Uterus (tissue), 2 donors: Measurements from ENCODE around the gene RBM4B.

Source experiments
- POLR2A ChIP-seq, 2 donors: fragments of 450-650 bp; IDR thresholded peaks; one replicate each; pipeline ENCODE4 v1.6.1; 2016; ENCODE audit warnings: antibody characterized with exemption in 2 of 2, mild to moderate bottlenecking in 1 of 2, moderate library complexity in 1 of 2
- TF ChIP-seq, protein P1 (sequence below), 4 experiments: fragments of 200-600 bp in 2 of 4; fragments of 450-650 bp in 2 of 4; sonication (generic) in 2 of 4; IDR thresholded peaks; one replicate each; pipeline ENCODE4 v1.5.1; 2016 to 2019; ENCODE audit warnings: antibody characterized with exemption in 4 of 4, mild to moderate bottlenecking in 2 of 4, moderate library complexity in 1 of 4

DNA sequence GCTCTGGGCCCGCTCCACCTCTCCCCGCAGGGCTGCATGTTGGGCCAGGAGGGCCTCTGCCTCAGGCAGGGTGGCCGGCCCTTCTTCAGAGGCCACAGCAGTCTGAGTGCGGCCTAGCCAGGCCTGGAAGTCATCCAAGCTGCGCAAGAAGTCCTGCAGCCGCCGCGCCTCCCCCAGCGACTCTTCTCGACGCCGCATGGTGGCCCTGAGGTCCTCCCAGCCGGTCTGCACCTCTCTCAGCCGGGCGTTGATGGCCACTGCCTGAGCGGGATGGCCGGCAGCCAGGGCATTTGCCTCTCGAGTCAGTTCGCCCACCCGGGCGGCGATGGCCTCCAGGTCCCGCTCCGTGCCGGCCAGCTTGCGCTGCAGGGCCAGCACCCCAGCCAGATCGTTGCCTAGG lies 23.1 kb upstream of the RBM4B start:
- TF ChIP-seq, protein P1, sequence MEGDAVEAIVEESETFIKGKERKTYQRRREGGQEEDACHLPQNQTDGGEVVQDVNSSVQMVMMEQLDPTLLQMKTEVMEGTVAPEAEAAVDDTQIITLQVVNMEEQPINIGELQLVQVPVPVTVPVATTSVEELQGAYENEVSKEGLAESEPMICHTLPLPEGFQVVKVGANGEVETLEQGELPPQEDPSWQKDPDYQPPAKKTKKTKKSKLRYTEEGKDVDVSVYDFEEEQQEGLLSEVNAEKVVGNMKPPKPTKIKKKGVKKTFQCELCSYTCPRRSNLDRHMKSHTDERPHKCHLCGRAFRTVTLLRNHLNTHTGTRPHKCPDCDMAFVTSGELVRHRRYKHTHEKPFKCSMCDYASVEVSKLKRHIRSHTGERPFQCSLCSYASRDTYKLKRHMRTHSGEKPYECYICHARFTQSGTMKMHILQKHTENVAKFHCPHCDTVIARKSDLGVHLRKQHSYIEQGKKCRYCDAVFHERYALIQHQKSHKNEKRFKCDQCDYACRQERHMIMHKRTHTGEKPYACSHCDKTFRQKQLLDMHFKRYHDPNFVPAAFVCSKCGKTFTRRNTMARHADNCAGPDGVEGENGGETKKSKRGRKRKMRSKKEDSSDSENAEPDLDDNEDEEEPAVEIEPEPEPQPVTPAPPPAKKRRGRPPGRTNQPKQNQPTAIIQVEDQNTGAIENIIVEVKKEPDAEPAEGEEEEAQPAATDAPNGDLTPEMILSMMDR (IDR thresholded peaks at IDR 0.05) = no peak
- TF ChIP-seq POLR2A (IDR thresholded peaks at IDR 0.05) = no peak
